H9 (cell line): ENCODE results near the gene ENTR1. TPM values are rescaled to one million over a fixed set of nuclear protein-coding genes. Genes with fewer than 3 reads are reported as not detected.

ENCODE experiments used
- DNase-seq: peaks from one replicate; pipeline ENCODE4 v3.0.0-alpha.2; 2017
- H2AFZ ChIP-seq: one replicate; pipeline ENCODE4 v1.6.1; 2013; ENCODE audit warnings: mild to moderate bottlenecking, low read length, control low read depth, moderate library complexity
- H2AK5ac ChIP-seq: 2 replicates; pipeline ENCODE4 v1.6.1; 2013; ENCODE audit warnings: low read length, control low read depth, mixed read lengths; ENCODE audit not compliant: insufficient read length
- H2BK120ac ChIP-seq: one replicate; pipeline ENCODE4 v1.6.1; 2013; ENCODE audit warnings: low read depth, mild to moderate bottlenecking, low read length, control low read depth, inconsistent platforms; ENCODE audit not compliant: poor library complexity, severe bottlenecking
- H2BK12ac ChIP-seq: 2 replicates; pipeline ENCODE4 v1.6.1; 2013; ENCODE audit warnings: low read length, control low read depth, mixed read lengths, low read depth; ENCODE audit not compliant: insufficient read length
- H2BK15ac ChIP-seq: 2 replicates; pipeline ENCODE4 v1.6.1; 2013; ENCODE audit warnings: low read depth, low read length, control low read depth
- H2BK20ac ChIP-seq: one replicate; pipeline ENCODE4 v1.6.1; 2013; ENCODE audit warnings: low read depth, mild to moderate bottlenecking, low read length, control low read depth, inconsistent platforms; ENCODE audit not compliant: poor library complexity, severe bottlenecking
- H2BK5ac ChIP-seq: 2 replicates; pipeline ENCODE4 v1.6.1; 2013; ENCODE audit warnings: low read length, control low read depth, mixed read lengths; ENCODE audit not compliant: insufficient read length
- H3K14ac ChIP-seq: 2 replicates; pipeline ENCODE4 v1.6.1; 2013; ENCODE audit warnings: low read length, control low read depth; ENCODE audit not compliant: insufficient read depth
- H3K18ac ChIP-seq: 2 replicates; pipeline ENCODE4 v1.6.1; 2013; ENCODE audit warnings: low read depth, mild to moderate bottlenecking, mixed read lengths, low read length, control low read depth; ENCODE audit not compliant: insufficient read length
- H3K23ac ChIP-seq: 2 replicates; pipeline ENCODE4 v1.6.1; 2013; ENCODE audit warnings: low read length, control low read depth, mixed read lengths, low read depth; ENCODE audit not compliant: insufficient read length
- H3K23me2 ChIP-seq: 2 replicates; pipeline ENCODE4 v1.6.1; 2013; ENCODE audit warnings: low read depth, mild to moderate bottlenecking, mixed read lengths, low read length, control low read depth; ENCODE audit not compliant: insufficient read length, poor library complexity, severe bottlenecking
- H3K27ac ChIP-seq: 2 replicates; pipeline ENCODE4 v1.5.1; 2013; ENCODE audit warnings: low read length, control low read depth, mixed read lengths, low read depth; ENCODE audit not compliant: insufficient read length
- H3K27me3 ChIP-seq: 2 replicates; pipeline ENCODE4 v1.6.1; 2013; ENCODE audit warnings: low read length, control low read depth, inconsistent platforms; ENCODE audit not compliant: insufficient read depth
- H3K4ac ChIP-seq: 2 replicates; pipeline ENCODE4 v1.6.1; 2013; ENCODE audit warnings: low read depth, mild to moderate bottlenecking, control low read depth, inconsistent platforms, low read length, moderate library complexity
- H3K4me1 ChIP-seq: 2 replicates; pipeline ENCODE4 v1.6.1; 2013; ENCODE audit warnings: low read length, control low read depth, inconsistent platforms; ENCODE audit not compliant: insufficient read depth
- H3K4me2 ChIP-seq: 2 replicates; pipeline ENCODE4 v1.6.1; 2013; ENCODE audit warnings: low read length, control low read depth, mixed read lengths; ENCODE audit not compliant: insufficient read length, insufficient read depth
- H3K56ac ChIP-seq: 2 replicates; pipeline ENCODE4 v1.6.1; 2013; ENCODE audit warnings: low read depth, mild to moderate bottlenecking, mixed read lengths, low read length, control low read depth; ENCODE audit not compliant: insufficient read length
- H3K79me1 ChIP-seq: 2 replicates; pipeline ENCODE4 v1.6.1; 2013; ENCODE audit warnings: low read depth, mild to moderate bottlenecking, moderate library complexity, low read length, control low read depth, inconsistent platforms; ENCODE audit not compliant: insufficient read depth, poor library complexity, severe bottlenecking
- H3K79me2 ChIP-seq: 2 replicates; pipeline ENCODE4 v1.6.1; 2013; ENCODE audit warnings: low read length, control low read depth, inconsistent platforms; ENCODE audit not compliant: insufficient read depth
- H3K9ac ChIP-seq: 2 replicates; pipeline ENCODE4 v1.6.1; 2013; ENCODE audit warnings: low read length, control low read depth, mixed read lengths; ENCODE audit not compliant: insufficient read length; ENCODE audit errors: extremely low read depth
- H3K9me3 ChIP-seq: one replicate; pipeline ENCODE4 v1.6.1; 2013; ENCODE audit warnings: low read depth, low read length, inconsistent platforms; ENCODE audit not compliant: control insufficient read depth
- H3T11ph ChIP-seq: one replicate; pipeline ENCODE4 v1.6.1; 2013; ENCODE audit warnings: mild to moderate bottlenecking, low read length, control low read depth, inconsistent platforms
- H4K20me1 ChIP-seq: one replicate; pipeline ENCODE4 v1.6.1; 2013; ENCODE audit not compliant: control insufficient read depth, insufficient read length, insufficient read depth
- H4K5ac ChIP-seq: 2 replicates; pipeline ENCODE4 v1.6.1; 2013; ENCODE audit warnings: low read depth, mild to moderate bottlenecking, mixed read lengths, low read length, control low read depth; ENCODE audit not compliant: insufficient read length
- H4K8ac ChIP-seq: replicated peaks from 2 replicates; pipeline ENCODE4 v1.6.1; 2013; ENCODE audit warnings: low read length, control low read depth, mixed read lengths, low read depth; ENCODE audit not compliant: insufficient read length
- H4K91ac ChIP-seq: 2 replicates; pipeline ENCODE4 v1.6.1; 2013; ENCODE audit warnings: low read depth, mild to moderate bottlenecking, moderate library complexity, mixed read lengths, low read length, control low read depth; ENCODE audit not compliant: insufficient read length
- H3K27ac Mint-ChIP-seq, 3 experiments: 2 replicates in 2 of 3; 3 replicates in 1 of 3; pipeline ENCODE4 v1.8.0; 2020 to 2021; ENCODE audit warnings: mixed read lengths in 3 of 3, mild to moderate bottlenecking in 1 of 3, moderate library complexity in 1 of 3
- H3K27me3 Mint-ChIP-seq: 2 replicates; pipeline ENCODE4 v1.8.0; 2021; ENCODE audit warnings: low read depth, mild to moderate bottlenecking, moderate library complexity, mixed read lengths
- H3K36me3 Mint-ChIP-seq, 3 experiments: 2 replicates in 2 of 3; 3 replicates in 1 of 3; pipeline ENCODE4 v1.8.0; 2020 to 2021; ENCODE audit warnings: low read depth in 3 of 3, mixed read lengths in 3 of 3; ENCODE audit not compliant: insufficient read depth in 1 of 3
- H3K4me1 Mint-ChIP-seq, 2 experiments: 2 replicates each; pipeline ENCODE4 v1.8.0; 2020; ENCODE audit warnings: mixed read lengths in 2 of 2
- H3K4me3 Mint-ChIP-seq, 2 experiments: 2 replicates in 1 of 2; 3 replicates in 1 of 2; pipeline ENCODE4 v1.8.0; 2020 to 2021; ENCODE audit warnings: mild to moderate bottlenecking in 2 of 2, mixed read lengths in 2 of 2, moderate library complexity in 1 of 2
- H3K9me3 Mint-ChIP-seq, 2 experiments: 2 replicates in 1 of 2; 3 replicates in 1 of 2; pipeline ENCODE4 v1.8.0; 2020; ENCODE audit warnings: mild to moderate bottlenecking in 2 of 2, mixed read lengths in 2 of 2, moderate library complexity in 1 of 2
- CTCF ChIP-seq: fragments of 200-600 bp; sonication (generic); conservative IDR thresholded peaks from 3 replicates; pipeline ENCODE4 v1.8.0; 2021; ENCODE audit warnings: antibody characterized with exemption, mild to moderate bottlenecking
- WGBS: extraction: QIAGEN DNeasy Blood & Tissue Kit; methylation state at CpG from one replicate; pipeline ENCODE4 v1.1.7; 2013; ENCODE audit warnings: missing lambda C conversion rate, low lambda C conversion rate, mixed read lengths; ENCODE audit not compliant: insufficient read length; ENCODE audit errors: extremely low coverage; 5-methylcytosine and 5-hydroxymethylcytosine counted together
- total RNA-seq: library from RNA; stranded (reverse); gene quantifications from 2 replicates; pipeline ENCODE4 v1.2.1, GENCODE V29; 2021

Gene ENTR1
- total RNA-seq, 1 experiment from 2014 or later, result 108 TPM

- H3K36me3 Mint-ChIP-seq, result peaks cover 35 to 87% (median 72%) of the 10 kb centered on the region in 3 experiments
- Histone ChIP-seq H4K5ac (no peak overlapping the region), H3K4me2 (no peak overlapping the region), H4K8ac (no peak overlapping the region), H3K27me3 (no peaks in the 10 kb centered on the region), H3K18ac (no peak overlapping the region), H2AFZ (no peak overlapping the region), H3K4ac (no peak overlapping the region), H3K9ac (no peak overlapping the region), H3K4me1 (no peaks in the 10 kb centered on the region), H4K20me1 (no peaks in the 10 kb centered on the region), H2AK5ac (no peak overlapping the region), H3K56ac (no peak overlapping the region), H3K79me1 (no peaks in the 10 kb centered on the region), H3K14ac (no peak overlapping the region), H3K23me2 (no peaks in the 10 kb centered on the region), H3K27ac (no peak overlapping the region), H4K91ac (no peak overlapping the region), H3K23ac (no peak overlapping the region), H3K79me2 (no peaks in the 10 kb centered on the region), H2BK15ac (no peak overlapping the region), H2BK120ac (no peak overlapping the region), H2BK20ac (no peak overlapping the region), H2BK5ac (no peak overlapping the region), H3T11ph (no peak overlapping the region), H2BK12ac (no peak overlapping the region), H3K9me3 (no peaks in the 10 kb centered on the region)
- no CpG with 5 or more reads among the region's 12 CpGs for WGBS
- H3K4me3 Mint-ChIP-seq, result no peak overlapping the region
- no peaks in the 10 kb centered on the region for H3K9me3 Mint-ChIP-seq
- DNase-seq, result no peak
- H3K27me3 Mint-ChIP-seq, result no peaks in the 10 kb centered on the region
- H3K4me1 Mint-ChIP-seq, result no peaks in the 10 kb centered on the region
- no peak overlapping the region; a peak in 1 of 7 replicates for H3K27ac Mint-ChIP-seq
- TF ChIP-seq CTCF, result no peak
These were observed 8.6 kb upstream of the ENTR1 start for GRCh38 chr9:136419092-136419420.
